Measurements from ENCODE around the gene PALD1. TPM values are rescaled to one million over a fixed set of nuclear protein-coding genes. Genes with fewer than 3 reads are reported as not detected.

The PALD1 gene
- total and polyA plus RNA-seq, 2 experiments from 2014 or later, result 11.9 to 58.2 TPM

DNA sequence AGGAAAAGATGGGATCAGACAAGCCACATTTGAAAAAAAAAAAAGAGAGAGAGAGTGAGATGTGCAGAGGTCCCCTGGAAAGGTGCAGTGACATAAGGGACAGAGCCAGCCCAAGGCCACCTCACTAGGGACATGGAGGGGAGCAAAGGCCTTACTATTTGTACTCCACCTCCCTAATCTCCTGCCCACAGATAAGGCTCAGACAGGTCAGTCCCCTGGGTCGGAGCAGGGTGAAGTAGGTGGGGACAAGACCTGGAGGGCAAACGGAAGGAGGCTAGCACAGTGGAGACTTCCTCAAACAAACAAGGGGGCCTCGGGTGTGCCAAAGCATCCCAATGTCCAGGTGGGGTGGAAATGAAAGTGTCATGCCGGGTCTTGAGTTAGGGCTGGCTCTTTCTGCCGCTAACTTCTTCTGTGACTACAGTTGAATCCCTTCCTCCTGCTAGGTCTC is 117.0 kb downstream of the PALD1 start:
- Histone ChIP-seq H3K4me3 (no peak overlapping the region), H3K79me2 (replicated peaks; ENCODE audit: insufficient read depth) (no peaks in the 10 kb centered on the region), H3K27ac (ENCODE audit: low read depth) (no peak overlapping the region), H3F3A (replicated peaks; ENCODE audit: low read depth) (no peaks in the 10 kb centered on the region), H4K20me1 (replicated peaks; ENCODE audit: insufficient read depth) (no peaks in the 10 kb centered on the region), H2AFZ (no peak overlapping the region), H3K36me3 (ENCODE audit: insufficient read depth) (no peaks in the 10 kb centered on the region), H3K4me2 (no peak overlapping the region), H3K27me3 (ENCODE audit: insufficient read depth) (no peaks in the 10 kb centered on the region), H3K9me2 (ENCODE audit: insufficient read depth) (no peaks in the 10 kb centered on the region; the same call in 1 of the 2 replicates), H3K4me1 (ENCODE audit: insufficient read depth) (peaks cover 6% of the 10 kb centered on the region; the same call in 1 of the 2 replicates)
- Mint-ChIP-seq H3K9me3 (no peaks in the 10 kb centered on the region), H3K36me3 (ENCODE audit: low read depth) (no peaks in the 10 kb centered on the region), H3K4me3 (no peak overlapping the region), H3K27me3 (ENCODE audit: insufficient read depth, low read depth, poor library complexity) (peaks cover 4% of the 10 kb centered on the region), H3K27ac (no peak overlapping the region), H3K4me1 (peaks cover 21% of the 10 kb centered on the region)
- TF ChIP-seq, protein P1, sequence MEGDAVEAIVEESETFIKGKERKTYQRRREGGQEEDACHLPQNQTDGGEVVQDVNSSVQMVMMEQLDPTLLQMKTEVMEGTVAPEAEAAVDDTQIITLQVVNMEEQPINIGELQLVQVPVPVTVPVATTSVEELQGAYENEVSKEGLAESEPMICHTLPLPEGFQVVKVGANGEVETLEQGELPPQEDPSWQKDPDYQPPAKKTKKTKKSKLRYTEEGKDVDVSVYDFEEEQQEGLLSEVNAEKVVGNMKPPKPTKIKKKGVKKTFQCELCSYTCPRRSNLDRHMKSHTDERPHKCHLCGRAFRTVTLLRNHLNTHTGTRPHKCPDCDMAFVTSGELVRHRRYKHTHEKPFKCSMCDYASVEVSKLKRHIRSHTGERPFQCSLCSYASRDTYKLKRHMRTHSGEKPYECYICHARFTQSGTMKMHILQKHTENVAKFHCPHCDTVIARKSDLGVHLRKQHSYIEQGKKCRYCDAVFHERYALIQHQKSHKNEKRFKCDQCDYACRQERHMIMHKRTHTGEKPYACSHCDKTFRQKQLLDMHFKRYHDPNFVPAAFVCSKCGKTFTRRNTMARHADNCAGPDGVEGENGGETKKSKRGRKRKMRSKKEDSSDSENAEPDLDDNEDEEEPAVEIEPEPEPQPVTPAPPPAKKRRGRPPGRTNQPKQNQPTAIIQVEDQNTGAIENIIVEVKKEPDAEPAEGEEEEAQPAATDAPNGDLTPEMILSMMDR (conservative IDR thresholded peaks at IDR 0.05; ENCODE audit: low read depth in 2 of 2), result no peak
- no peak for TF ChIP-seq EZH2phosphoT487 (IDR thresholded peaks at IDR 0.05; ENCODE audit: unreplicated experiment)
- TF ChIP-seq POLR2AphosphoS5 (IDR thresholded peaks at IDR 0.05; ENCODE audit: low read depth), result no peak
- no peak for TF ChIP-seq STAT1 (IDR thresholded peaks at IDR 0.05; ENCODE audit: unreplicated experiment)
- ATAC-seq (no peak), DNase-seq (ENCODE audit: low spot score) (no peak)

DNA sequence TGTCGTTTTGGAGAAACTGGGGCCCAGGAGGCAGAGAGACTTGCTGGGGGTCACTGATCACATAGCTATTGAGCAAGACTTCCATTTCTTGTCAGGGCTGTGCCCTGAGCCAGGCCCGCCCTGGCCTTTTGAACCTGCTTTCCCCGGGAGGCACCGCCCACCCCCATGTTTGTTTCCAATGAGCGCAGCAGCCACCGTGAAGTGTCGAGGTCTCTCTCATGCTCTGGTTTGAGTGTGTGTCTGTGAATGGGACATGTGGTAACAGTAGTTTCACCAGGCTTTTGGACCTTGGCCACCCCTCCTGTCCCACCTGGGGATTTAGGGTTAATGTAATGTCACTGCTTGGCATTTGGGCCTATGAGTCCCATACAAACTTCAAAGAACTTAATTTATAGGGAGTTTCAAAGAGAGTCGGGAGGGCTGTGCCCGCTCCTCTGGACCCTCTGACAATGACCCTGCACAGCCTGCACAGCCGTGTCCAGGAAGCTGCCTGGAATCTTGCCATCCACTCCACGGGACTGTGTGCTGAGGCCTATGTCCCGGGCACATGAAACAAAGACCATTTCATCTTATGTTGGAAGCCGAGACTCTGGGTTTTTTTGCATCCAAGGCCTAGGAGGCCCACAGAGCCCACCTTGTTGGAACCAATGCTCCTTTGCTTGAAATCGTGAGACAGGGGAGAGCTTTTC is 117.7 kb downstream of the PALD1 start:
- H3K9me2 ChIP-seq (ENCODE audit: insufficient read depth), result no peaks in the 10 kb centered on the region; the same call in 1 of the 2 replicates
- Mint-ChIP-seq H3K4me3 (no peak overlapping the region), H3K9me3 (no peaks in the 10 kb centered on the region), H3K27me3 (ENCODE audit: insufficient read depth, low read depth, poor library complexity) (peaks cover 5% of the 10 kb centered on the region), H3K27ac (no peak overlapping the region; the same call in 1 of the 2 replicates), H3K36me3 (ENCODE audit: low read depth) (no peaks in the 10 kb centered on the region), H3K4me1 (peaks cover 21% of the 10 kb centered on the region)
- no peaks in the 10 kb centered on the region for H3K27me3 ChIP-seq (ENCODE audit: insufficient read depth)
- H3K4me2 ChIP-seq, result no peak overlapping the region
- H3K4me1 ChIP-seq (ENCODE audit: insufficient read depth), result peaks cover 6% of the 10 kb centered on the region; the same call in 1 of the 2 replicates
- ATAC-seq (no peak), DNase-seq (ENCODE audit: low spot score) (no peak)
- no peak overlapping the region for H3K4me3 ChIP-seq
- H4K20me1 ChIP-seq (replicated peaks; ENCODE audit: insufficient read depth), result no peaks in the 10 kb centered on the region
- H3K27ac ChIP-seq (ENCODE audit: low read depth), result no peak overlapping the region
- H3K79me2 ChIP-seq (replicated peaks; ENCODE audit: insufficient read depth), result no peaks in the 10 kb centered on the region
- H3K36me3 ChIP-seq (ENCODE audit: insufficient read depth), result no peaks in the 10 kb centered on the region
- no peaks in the 10 kb centered on the region for H3F3A ChIP-seq (replicated peaks; ENCODE audit: low read depth)
- H2AFZ ChIP-seq, result no peak overlapping the region
- TF ChIP-seq CREB1 (CRISPR knock-in tag; IDR thresholded peaks at IDR 0.05; ENCODE audit: low read depth), result no peak
- TF ChIP-seq ZNF331 (CRISPR knock-in tag; IDR thresholded peaks at IDR 0.05; ENCODE audit: low read depth), result no peak
- no peak for TF ChIP-seq POLR2AphosphoS5 (IDR thresholded peaks at IDR 0.05; ENCODE audit: low read depth)
- TF ChIP-seq, protein P1 (conservative IDR thresholded peaks at IDR 0.05; ENCODE audit: low read depth in 2 of 2), result no peak
- TF ChIP-seq, protein P2, sequence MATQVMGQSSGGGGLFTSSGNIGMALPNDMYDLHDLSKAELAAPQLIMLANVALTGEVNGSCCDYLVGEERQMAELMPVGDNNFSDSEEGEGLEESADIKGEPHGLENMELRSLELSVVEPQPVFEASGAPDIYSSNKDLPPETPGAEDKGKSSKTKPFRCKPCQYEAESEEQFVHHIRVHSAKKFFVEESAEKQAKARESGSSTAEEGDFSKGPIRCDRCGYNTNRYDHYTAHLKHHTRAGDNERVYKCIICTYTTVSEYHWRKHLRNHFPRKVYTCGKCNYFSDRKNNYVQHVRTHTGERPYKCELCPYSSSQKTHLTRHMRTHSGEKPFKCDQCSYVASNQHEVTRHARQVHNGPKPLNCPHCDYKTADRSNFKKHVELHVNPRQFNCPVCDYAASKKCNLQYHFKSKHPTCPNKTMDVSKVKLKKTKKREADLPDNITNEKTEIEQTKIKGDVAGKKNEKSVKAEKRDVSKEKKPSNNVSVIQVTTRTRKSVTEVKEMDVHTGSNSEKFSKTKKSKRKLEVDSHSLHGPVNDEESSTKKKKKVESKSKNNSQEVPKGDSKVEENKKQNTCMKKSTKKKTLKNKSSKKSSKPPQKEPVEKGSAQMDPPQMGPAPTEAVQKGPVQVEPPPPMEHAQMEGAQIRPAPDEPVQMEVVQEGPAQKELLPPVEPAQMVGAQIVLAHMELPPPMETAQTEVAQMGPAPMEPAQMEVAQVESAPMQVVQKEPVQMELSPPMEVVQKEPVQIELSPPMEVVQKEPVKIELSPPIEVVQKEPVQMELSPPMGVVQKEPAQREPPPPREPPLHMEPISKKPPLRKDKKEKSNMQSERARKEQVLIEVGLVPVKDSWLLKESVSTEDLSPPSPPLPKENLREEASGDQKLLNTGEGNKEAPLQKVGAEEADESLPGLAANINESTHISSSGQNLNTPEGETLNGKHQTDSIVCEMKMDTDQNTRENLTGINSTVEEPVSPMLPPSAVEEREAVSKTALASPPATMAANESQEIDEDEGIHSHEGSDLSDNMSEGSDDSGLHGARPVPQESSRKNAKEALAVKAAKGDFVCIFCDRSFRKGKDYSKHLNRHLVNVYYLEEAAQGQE (IDR thresholded peaks at IDR 0.05; ENCODE audit: unreplicated experiment), result no peak
- TF ChIP-seq EZH2phosphoT487 (IDR thresholded peaks at IDR 0.05; ENCODE audit: unreplicated experiment), result no peak
- no peak for TF ChIP-seq JUNB (IDR thresholded peaks at IDR 0.05; ENCODE audit: unreplicated experiment)
- TF ChIP-seq STAT1 (IDR thresholded peaks at IDR 0.05; ENCODE audit: unreplicated experiment), result no peak
- no peak for TF ChIP-seq EZH2 (IDR thresholded peaks at IDR 0.05; ENCODE audit: low read depth, unreplicated experiment)
